HG03342 (cell line): ENCODE data around the gene UBE3B.

ENCODE experiments used
- ATAC-seq: cut with Tn5 transposase; IDR thresholded peaks from one replicate; pipeline ENCODE4 v1.9.1; 2021; ENCODE audit warnings: mild to moderate bottlenecking, moderate library complexity; ENCODE audit not compliant: unreplicated experiment

The UBE3B gene

GRCh38 chr12:109567967-109568366 is 90.5 kb downstream of the UBE3B start:
- ATAC-seq = no peak

DNA sequence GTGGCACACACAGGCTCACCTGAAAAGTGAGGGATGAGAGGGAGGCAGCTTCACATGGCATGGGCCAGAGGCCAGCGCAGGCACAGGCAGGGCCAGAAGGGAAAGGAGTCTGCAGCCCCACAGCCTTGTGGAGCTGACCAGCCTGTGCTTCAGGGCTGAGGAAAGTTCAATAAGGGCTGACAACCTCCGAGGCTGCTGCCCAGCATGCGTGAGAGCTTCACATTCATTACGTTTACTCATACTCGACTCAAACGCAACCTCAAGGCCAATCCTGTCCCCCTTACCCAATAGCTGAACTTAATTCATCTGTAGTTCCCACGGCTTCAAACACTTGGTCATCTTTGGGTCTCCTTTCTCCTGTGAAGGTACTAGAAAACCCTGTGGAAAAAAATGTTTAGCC is 91.1 kb downstream of the UBE3B start:
- ATAC-seq = no peak

DNA sequence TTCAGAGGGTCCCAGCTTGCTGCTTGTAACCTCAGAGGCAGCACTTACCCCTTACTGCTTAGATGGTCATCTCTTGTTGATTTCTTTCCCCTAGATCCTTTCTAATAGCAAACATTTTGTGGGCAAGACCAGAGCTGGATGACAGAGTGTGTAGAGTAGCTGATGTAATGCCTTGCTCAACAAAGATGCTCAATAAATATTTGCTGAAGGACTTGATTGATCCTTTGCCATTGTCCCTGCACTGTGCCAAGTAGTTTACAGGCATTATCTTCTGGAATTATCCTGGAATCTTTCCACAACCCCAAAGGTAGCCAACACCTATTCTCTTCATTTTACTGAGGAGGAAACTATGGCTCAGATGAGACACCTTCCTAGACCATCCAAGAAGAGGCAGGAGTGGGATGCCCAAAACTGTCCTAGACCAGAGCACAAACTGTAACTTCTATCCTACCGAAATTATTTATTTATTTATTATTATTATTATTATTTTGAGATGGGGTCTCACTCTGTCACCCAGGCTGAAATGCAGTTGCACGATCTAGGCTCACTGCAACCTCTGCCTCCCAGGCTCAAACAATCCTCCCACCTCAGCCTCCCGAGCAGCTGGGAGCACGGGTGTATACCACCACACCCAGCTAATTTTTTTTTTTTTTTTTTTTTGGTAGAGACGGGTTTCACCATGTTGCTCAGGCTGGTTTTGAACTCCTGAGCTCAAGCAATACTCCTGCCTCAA is 94.5 kb downstream of the UBE3B start:
- no peak for ATAC-seq

- no peak for ATAC-seq
Measured at GRCh38 chr12:109572506-109572845, 95.0 kb downstream of the UBE3B start.

DNA sequence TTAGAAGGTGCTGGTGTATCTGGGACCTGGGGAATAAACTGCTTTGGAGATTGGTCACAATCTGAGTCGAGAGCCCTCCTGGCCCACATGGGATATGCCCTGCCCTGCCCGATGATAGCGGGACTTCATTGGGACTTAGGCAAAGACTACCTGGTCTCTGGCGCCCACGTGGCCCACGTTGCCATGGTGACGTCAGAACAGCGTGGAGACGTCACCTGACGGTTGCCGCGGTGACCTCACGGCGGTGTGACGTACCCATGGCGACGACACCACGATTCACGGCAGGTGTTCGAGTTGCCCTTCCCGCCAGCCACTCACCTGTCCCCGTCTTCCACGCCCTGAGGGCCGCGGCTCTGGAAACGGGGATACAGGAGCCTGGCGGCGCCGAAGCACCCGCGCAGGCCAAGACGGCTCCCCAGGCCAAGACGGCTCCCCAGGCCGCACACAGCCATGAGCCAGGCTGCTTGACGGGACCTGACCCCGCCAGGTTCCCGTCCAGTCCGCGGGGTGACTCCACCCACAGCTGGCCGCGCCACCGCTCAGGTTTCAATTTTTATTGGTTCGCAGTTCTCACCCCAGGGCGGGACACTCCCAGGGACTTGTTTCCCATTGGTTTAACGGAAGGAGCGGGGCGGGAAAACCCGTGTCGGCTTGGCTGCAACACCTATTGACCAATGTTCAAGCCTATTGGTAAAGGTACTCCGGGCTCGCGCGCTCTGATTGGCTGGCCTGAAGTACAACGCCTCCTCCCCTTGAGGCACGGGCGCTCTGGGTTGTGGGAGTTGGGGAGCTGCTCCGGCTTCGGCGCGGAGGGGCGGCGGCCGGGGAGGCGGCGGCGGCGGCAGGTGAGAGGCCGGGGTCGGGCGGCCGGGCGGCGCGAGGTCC is 95.8 kb downstream of the UBE3B start, which contains the start of the genes MMAB and MVK:
MMAB (minus strand) TSS at position 476 of the 885 bp plus-strand sequence; CDS start at position 452, 24 bp downstream.
MVK (plus strand) TSS at position 766 of the 885 bp plus-strand sequence. CDS start 1,029 bp downstream, outside the sequence.
- ATAC-seq = peak; percentile 94

DNA sequence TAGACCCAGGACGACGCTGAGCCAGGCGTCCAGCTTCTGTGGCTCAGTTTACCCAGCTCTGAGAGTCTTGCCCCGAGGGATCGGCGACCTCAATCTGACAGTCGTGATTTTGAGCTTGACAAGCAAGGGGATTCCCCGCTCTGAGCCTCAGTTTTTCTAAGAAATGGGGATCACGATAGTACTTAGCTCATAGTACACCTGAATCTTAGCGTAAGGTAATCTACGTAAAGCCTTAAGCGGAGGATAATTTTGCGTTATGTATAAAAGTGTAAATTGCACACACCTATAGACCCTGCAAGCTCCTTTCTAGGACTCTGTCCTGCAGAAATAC is 96.4 kb downstream of the UBE3B start:
- ATAC-seq = no peak

DNA sequence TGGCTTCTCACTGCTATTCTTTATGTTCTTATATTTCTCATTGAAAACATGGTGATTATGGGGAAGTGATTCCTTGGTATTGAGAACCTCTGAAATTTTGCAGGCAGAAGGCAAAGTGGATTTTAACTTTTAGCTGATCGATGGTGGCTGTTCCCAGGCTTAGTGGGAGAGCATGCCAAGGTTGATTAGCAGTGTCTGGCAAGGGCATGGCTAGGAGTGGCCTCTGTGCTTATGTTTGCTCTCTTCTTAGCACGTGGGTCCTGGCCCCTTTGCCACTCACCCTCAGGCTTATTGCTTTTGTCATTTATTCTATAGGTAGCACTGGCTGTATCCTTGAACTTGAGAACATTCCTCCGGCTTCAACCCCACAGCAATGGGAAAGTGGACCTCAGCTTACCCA is 98.2 kb downstream of the UBE3B start:
- no peak for ATAC-seq

GRCh38 chr12:109577311-109577710 is 99.9 kb downstream of the UBE3B start:
- no peak for ATAC-seq

- no peak for ATAC-seq
Measured at GRCh38 chr12:109578330-109578927, 101.0 kb downstream of the UBE3B start.

DNA sequence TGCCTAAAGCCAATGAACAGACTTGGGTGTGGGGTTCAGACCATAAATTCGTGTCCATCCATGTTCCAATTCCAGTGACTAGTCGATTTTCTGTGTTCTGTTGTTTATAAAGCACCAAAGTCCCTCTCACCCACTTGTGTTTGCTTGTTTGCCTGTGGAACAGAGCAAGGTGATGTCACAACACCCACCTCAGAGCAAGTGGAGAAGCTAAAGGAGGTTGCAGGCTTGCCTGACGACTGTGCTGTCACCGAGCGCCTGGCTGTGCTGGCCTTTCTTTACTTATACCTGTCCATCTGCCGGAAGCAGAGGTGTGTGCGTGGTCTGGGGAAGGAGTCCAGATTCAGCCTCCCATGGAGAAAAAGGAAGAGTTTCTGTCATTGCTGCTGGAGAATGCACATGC is 102.2 kb downstream of the UBE3B start:
- no peak for ATAC-seq

GRCh38 chr12:109580272-109580671 is 102.8 kb downstream of the UBE3B start:
- ATAC-seq = no peak

DNA sequence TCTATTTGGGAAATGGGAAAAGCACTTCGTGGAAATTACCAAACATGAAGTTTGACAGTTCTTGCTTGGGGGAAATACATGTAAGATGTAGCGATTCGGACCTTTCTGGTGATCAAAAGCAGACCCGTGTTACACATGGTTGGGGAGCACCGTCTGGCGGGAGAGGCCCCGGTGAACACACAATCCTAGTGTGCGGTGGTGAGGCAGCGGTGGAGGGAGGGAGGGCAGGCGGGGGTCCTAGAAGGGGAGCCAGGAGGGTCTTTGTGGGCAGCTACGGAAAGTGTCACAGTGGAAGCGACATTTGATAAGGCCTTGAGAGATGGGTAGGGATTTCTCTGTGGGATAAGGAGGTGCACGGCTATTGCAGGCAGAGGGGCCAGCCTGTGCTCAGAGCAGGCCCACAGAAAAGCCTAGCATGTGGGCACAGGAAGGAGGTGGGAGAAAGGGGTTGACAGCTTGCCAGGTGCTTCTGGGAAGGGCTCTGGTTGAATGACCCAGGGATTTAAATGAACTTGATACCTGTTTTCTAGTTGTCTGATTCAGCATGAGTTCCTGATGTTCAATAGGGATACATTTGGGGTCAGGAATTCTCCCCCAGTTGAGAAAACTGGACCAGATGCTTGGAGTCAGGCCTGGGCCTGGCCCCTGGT is 103.4 kb downstream of the UBE3B start:
- ATAC-seq = no peak

DNA sequence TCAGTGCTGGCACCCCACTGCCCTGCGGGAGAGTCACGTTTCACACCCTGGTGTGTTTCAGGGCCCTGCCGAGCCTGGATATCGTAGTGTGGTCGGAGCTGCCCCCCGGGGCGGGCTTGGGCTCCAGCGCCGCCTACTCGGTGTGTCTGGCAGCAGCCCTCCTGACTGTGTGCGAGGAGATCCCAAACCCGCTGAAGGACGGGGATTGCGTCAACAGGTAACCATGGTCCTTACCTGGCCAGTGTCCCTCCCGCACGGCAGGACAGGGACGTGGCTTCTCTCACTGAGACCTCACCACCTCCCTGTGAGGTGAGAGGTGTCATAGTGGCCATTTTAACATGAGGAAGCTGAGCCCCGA is 103.9 kb downstream of the UBE3B start:
- no peak for ATAC-seq

- ATAC-seq = no peak
Measured at GRCh38 chr12:109581856-109582255, 104.4 kb downstream of the UBE3B start.

DNA sequence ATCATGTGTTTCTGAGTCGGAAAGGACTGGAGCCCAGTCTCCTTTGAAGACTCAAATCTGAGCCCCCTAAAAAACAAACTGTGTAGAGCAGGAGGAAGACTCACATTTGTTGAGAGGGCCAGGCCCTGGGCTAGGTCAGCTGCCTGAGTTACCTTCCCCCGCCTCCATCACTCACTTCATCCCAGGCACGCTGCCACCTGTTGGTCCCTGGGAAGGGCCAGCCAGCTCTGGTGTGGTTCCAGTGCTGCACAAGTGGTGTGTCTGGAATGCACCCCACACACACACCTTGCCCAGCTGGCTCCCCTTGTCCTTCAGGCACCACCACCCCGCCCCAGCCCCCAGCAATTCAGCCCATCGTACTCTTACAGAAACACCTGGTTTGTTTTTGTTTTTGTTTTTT is 105.2 kb downstream of the UBE3B start:
- no peak for ATAC-seq

DNA sequence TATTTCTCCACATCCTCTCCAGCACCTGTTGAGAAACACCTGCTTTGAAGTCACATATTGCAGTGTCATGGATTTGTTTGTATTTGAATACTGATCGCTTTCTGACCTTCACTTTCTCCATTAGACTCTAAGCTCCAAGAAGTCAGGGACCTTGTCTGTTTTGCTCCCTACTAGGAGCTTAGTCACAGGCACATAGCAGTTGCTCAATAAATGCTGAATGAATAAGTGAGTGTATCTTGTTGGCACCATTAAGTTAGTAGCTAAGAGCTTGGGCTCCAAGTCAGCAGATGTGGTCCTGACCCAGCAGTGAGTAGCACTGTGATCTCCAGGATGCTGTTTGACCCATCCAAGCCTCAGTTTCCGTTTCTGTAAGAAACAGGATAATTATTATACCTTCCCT is 106.3 kb downstream of the UBE3B start:
- ATAC-seq = no peak
